ENCODE data around the gene S100A7A. TPM values are rescaled to one million over a fixed set of nuclear protein-coding genes. Genes with fewer than 3 reads are reported as not detected.

S100A7A gene
- total RNA-seq, 1 experiment from 2014 or later: not detected

DNA sequence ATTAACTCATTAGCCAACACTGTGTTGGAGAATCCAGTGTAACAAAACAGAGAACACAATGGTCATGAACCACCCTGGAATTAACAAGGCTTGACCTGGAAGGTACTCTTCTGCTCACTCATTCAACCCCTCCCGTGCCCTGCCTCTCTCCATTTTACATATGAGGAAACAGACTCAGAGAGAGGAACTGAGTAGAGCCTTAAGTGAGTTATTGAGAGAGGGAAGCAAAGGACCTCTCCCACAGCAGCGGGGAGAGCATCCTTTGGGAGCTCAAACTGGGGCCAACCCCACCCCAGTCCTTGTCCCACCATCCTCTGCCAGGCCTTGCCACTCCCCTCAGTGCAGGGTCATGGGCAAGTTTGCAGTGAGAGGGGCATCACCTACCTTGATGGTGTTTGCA is 42.2 kb upstream of the S100A7A start:
- POLR2A ChIA-PET: no interaction called here
- Mint-ChIP-seq H3K4me3 (no peak overlapping the region), H3K27ac (no peak overlapping the region), H3K4me1 (no peaks in the 10 kb centered on the region), H3K27me3 (ENCODE audit: low read depth) (peaks cover 17% of the 10 kb centered on the region), H3K36me3 (no peaks in the 10 kb centered on the region), H3K9me3 (peaks cover 20% of the 10 kb centered on the region)
- DNase-seq (ENCODE audit: low spot score): no peak
- no peak for ATAC-seq
- CTCF ChIA-PET: interaction anchor here (1.3 kb wide), 1 partner anchor 21 kb away, joined by 5 read pairs; no protein-coding TSS in a partner anchor
- TF ChIP-seq ZBTB21 (CRISPR knock-in tag; IDR thresholded peaks at IDR 0.05; ENCODE audit: borderline replicate concordance) (no peak), FOXJ3 (CRISPR knock-in tag; IDR thresholded peaks at IDR 0.05; ENCODE audit: borderline replicate concordance) (no peak), JAZF1 (CRISPR knock-in tag; IDR thresholded peaks at IDR 0.05) (no peak), RORB (CRISPR knock-in tag; IDR thresholded peaks at IDR 0.05) (no peak)
- TF ChIP-seq, protein P1, sequence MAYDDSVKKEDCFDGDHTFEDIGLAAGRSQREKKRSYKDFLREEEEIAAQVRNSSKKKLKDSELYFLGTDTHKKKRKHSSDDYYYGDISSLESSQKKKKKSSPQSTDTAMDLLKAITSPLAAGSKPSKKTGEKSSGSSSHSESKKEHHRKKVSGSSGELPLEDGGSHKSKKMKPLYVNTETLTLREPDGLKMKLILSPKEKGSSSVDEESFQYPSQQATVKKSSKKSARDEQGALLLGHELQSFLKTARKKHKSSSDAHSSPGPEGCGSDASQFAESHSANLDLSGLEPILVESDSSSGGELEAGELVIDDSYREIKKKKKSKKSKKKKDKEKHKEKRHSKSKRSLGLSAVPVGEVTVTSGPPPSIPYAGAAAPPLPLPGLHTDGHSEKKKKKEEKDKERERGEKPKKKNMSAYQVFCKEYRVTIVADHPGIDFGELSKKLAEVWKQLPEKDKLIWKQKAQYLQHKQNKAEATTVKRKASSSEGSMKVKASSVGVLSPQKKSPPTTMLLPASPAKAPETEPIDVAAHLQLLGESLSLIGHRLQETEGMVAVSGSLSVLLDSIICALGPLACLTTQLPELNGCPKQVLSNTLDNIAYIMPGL (CRISPR knock-in tag; IDR thresholded peaks at IDR 0.05): no peak
- TF ChIP-seq, protein P2, sequence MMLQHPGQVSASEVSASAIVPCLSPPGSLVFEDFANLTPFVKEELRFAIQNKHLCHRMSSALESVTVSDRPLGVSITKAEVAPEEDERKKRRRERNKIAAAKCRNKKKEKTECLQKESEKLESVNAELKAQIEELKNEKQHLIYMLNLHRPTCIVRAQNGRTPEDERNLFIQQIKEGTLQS (CRISPR knock-in tag; conservative IDR thresholded peaks at IDR 0.05): no peak
- TF ChIP-seq, protein P3, sequence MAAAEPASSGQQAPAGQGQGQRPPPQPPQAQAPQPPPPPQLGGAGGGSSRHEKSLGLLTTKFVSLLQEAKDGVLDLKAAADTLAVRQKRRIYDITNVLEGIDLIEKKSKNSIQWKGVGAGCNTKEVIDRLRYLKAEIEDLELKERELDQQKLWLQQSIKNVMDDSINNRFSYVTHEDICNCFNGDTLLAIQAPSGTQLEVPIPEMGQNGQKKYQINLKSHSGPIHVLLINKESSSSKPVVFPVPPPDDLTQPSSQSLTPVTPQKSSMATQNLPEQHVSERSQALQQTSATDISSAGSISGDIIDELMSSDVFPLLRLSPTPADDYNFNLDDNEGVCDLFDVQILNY (CRISPR knock-in tag; IDR thresholded peaks at IDR 0.05): no peak
- TF ChIP-seq, protein P4, sequence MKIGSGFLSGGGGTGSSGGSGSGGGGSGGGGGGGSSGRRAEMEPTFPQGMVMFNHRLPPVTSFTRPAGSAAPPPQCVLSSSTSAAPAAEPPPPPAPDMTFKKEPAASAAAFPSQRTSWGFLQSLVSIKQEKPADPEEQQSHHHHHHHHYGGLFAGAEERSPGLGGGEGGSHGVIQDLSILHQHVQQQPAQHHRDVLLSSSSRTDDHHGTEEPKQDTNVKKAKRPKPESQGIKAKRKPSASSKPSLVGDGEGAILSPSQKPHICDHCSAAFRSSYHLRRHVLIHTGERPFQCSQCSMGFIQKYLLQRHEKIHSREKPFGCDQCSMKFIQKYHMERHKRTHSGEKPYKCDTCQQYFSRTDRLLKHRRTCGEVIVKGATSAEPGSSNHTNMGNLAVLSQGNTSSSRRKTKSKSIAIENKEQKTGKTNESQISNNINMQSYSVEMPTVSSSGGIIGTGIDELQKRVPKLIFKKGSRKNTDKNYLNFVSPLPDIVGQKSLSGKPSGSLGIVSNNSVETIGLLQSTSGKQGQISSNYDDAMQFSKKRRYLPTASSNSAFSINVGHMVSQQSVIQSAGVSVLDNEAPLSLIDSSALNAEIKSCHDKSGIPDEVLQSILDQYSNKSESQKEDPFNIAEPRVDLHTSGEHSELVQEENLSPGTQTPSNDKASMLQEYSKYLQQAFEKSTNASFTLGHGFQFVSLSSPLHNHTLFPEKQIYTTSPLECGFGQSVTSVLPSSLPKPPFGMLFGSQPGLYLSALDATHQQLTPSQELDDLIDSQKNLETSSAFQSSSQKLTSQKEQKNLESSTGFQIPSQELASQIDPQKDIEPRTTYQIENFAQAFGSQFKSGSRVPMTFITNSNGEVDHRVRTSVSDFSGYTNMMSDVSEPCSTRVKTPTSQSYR (CRISPR knock-in tag; IDR thresholded peaks at IDR 0.05): no peak

DNA sequence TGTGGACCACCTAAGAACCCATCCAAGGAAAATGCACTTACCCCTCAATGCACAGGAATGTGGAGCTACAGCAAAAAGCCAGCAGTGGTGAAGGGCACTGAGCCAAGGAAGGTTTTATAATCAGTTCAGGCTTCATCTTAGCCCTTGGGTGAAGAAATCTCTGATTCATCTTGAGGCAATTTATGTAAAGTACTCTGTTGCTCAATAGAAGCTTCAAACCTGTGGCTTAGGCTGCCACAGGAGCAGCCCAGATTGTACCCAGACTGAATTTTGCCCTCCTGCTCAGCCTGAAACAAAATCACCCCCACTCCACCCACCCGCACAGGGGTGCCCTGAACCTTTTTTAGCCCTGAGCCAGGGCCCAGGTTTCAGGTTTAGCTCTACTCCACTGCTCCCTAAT is 40.8 kb upstream of the S100A7A start, which contains the start of gene S100A12:
TSS of gene S100A12 (minus strand) at position 111 of the 400 bp plus-strand sequence. CDS start 1,029 bp downstream, outside the sequence.
- ATAC-seq: no peak
- Mint-ChIP-seq H3K27ac (no peak within 1 kb of the TSS), H3K27me3 (ENCODE audit: low read depth) (peaks cover 14% of the 10 kb centered on the region), H3K4me3 (no peak within 1 kb of the TSS), H3K9me3 (peaks cover 20% of the 10 kb centered on the region), H3K4me1 (no peaks in the 10 kb centered on the region), H3K36me3 (no peaks in the 10 kb centered on the region)
- DNase-seq (ENCODE audit: low spot score): no peak
- no peak for TF ChIP-seq ZNF219 (CRISPR knock-in tag; IDR thresholded peaks at IDR 0.05; ENCODE audit: borderline replicate concordance)
- TF ChIP-seq, protein P5, sequence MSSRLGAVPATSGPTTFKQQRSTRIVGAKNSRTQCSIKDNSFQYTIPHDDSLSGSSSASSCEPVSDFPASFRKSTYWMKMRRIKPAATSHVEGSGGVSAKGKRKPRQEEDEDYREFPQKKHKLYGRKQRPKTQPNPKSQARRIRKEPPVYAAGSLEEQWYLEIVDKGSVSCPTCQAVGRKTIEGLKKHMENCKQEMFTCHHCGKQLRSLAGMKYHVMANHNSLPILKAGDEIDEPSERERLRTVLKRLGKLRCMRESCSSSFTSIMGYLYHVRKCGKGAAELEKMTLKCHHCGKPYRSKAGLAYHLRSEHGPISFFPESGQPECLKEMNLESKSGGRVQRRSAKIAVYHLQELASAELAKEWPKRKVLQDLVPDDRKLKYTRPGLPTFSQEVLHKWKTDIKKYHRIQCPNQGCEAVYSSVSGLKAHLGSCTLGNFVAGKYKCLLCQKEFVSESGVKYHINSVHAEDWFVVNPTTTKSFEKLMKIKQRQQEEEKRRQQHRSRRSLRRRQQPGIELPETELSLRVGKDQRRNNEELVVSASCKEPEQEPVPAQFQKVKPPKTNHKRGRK (CRISPR knock-in tag; IDR thresholded peaks at IDR 0.05; ENCODE audit: borderline replicate concordance): no peak
- TF ChIP-seq ATF1 (CRISPR knock-in tag; IDR thresholded peaks at IDR 0.05): no peak
- TF ChIP-seq RELA (CRISPR knock-in tag; IDR thresholded peaks at IDR 0.05; ENCODE audit: borderline replicate concordance): no peak
- CTCF ChIA-PET: interaction anchor here (1.3 kb wide), 1 partner anchor 22 kb away, joined by 5 read pairs; no protein-coding TSS in a partner anchor
- POLR2A ChIA-PET: no interaction called here

DNA sequence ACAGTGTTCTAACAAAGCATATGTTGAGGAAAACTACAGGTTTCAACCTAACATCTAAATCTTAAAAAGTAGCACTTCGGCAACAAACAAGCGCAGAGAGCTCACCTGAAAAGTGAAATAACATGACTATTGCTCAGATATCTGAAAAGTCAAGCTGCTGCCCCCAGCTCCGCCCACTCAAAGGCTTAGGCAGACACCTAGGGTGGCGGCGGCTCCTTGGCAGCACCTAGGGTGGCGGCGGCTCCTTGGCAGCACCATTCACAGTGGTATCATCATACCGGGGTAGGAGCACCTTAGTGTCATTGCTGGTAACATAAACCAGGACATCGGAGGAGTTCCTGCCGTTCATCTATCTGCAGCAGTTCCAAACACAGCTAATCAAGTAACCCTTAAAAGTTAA is 36.7 kb upstream of the S100A7A start:
- ChIA-PET POLR2A (no interaction called here), CTCF (no interaction called here)
- Mint-ChIP-seq H3K27me3 (ENCODE audit: low read depth) (peaks cover 17% of the 10 kb centered on the region), H3K27ac (no peak overlapping the region), H3K4me3 (no peak overlapping the region), H3K36me3 (no peaks in the 10 kb centered on the region), H3K4me1 (no peaks in the 10 kb centered on the region), H3K9me3 (peaks cover 29% of the 10 kb centered on the region)
- TF ChIP-seq GTF2I (CRISPR knock-in tag; conservative IDR thresholded peaks at IDR 0.05): no peak
- TF ChIP-seq, protein P6, sequence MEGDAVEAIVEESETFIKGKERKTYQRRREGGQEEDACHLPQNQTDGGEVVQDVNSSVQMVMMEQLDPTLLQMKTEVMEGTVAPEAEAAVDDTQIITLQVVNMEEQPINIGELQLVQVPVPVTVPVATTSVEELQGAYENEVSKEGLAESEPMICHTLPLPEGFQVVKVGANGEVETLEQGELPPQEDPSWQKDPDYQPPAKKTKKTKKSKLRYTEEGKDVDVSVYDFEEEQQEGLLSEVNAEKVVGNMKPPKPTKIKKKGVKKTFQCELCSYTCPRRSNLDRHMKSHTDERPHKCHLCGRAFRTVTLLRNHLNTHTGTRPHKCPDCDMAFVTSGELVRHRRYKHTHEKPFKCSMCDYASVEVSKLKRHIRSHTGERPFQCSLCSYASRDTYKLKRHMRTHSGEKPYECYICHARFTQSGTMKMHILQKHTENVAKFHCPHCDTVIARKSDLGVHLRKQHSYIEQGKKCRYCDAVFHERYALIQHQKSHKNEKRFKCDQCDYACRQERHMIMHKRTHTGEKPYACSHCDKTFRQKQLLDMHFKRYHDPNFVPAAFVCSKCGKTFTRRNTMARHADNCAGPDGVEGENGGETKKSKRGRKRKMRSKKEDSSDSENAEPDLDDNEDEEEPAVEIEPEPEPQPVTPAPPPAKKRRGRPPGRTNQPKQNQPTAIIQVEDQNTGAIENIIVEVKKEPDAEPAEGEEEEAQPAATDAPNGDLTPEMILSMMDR (IDR thresholded peaks at IDR 0.05): no peak
- no peak for TF ChIP-seq JUN (CRISPR knock-in tag; IDR thresholded peaks at IDR 0.05)
- no peak for TF ChIP-seq GRHL2 (CRISPR knock-in tag; IDR thresholded peaks at IDR 0.05; ENCODE audit: insufficient replicate concordance, severe bottlenecking)
- DNase-seq (ENCODE audit: low spot score): no peak
- no peak for ATAC-seq

Measured in WTC11 (cell line).